NCI-H128 (cell line): Measurements from ENCODE around the gene SLC4A8.
"Not testable (repeated sequence)": the region's sequence is repeated elsewhere in the genome, so short reads cannot be mapped to it uniquely, and the experiment has no call there.

Experiments used
- DNase-seq: peaks from one replicate; lab custom pipeline; 2025; ENCODE audit not compliant: unreplicated experiment; lab: John Stamatoyannopoulos, UW

The SLC4A8 gene

DNA sequence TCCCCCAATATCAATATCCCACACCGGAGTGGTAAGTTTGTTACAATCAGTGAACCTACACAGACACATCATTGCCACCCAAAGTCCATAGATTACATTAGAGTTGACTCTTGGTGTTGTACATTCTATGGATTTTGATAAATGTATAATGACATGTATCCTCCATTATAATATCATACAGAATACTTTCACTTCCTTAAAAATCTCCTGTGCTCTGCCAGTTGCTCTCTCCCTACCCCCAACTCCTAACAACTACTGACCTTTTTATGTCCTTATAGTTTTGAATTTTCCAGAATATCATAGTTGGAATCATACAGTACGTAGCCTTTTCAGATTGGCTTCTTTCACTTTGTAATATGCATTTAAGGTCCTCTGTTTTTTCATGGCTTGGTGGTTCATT is 48.4 kb downstream of the SLC4A8 start:
- no peak for DNase-seq

GRCh38 chr12:51473947-51474346 is 49.3 kb downstream of the SLC4A8 start:
- DNase-seq = no peak

- DNase-seq = no peak
Observed at GRCh38 chr12:51475543-51475942, 50.9 kb downstream of the SLC4A8 start.

- no peak for DNase-seq
Observed at GRCh38 chr12:51480978-51481377, 56.3 kb downstream of the SLC4A8 start.

- no peak for DNase-seq
Observed at GRCh38 chr12:51482929-51483697, 58.5 kb downstream of the SLC4A8 start.

DNA sequence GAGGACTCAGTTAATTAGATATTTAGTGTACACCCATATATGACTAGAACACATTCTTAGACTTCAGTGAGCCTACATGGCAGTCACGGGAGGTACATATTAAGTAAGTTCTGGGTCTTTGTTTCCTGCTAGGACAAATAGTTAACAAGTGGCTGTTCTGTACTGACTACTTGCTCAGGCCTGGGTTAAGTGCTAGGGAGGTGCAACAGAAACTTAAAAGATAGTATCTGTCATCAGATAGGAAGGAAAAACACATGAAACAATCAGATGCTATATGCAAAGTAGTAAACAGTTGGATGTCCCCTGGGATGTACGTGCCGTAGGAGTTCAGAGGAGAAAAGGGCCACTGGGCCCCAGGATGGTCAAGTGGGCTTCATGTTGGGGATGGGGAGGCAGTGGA is 59.5 kb downstream of the SLC4A8 start:
- no peak for DNase-seq

- DNase-seq = no peak
Observed at GRCh38 chr12:51488281-51488680, 63.6 kb downstream of the SLC4A8 start.

GRCh38 chr12:51493281-51493680 is 68.7 kb downstream of the SLC4A8 start:
- no peak for DNase-seq

GRCh38 chr12:51496895-51497294 is 72.3 kb downstream of the SLC4A8 start:
- DNase-seq = no peak

DNA sequence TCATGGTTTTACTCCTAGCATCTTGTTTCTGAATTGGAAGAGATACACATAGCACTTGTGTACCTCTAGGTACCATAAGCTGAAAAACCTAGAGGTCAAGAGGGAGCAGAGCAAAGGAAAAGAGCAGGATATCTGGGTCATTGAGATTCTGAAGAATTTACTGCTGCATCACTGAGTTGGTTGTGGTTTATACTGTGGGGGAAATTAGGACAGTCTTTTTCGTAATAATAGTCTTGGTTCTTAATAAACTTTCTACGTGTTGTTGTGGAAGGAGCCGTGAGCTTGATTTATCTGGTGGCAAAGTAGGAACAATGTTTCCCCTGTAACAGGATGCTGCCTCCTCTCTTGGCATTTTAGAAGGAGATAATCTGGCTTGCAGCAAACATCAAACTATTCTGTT is 80.2 kb downstream of the SLC4A8 start:
- no peak for DNase-seq

- DNase-seq = no peak
Observed at GRCh38 chr12:51505360-51506105, 80.9 kb downstream of the SLC4A8 start.

DNA sequence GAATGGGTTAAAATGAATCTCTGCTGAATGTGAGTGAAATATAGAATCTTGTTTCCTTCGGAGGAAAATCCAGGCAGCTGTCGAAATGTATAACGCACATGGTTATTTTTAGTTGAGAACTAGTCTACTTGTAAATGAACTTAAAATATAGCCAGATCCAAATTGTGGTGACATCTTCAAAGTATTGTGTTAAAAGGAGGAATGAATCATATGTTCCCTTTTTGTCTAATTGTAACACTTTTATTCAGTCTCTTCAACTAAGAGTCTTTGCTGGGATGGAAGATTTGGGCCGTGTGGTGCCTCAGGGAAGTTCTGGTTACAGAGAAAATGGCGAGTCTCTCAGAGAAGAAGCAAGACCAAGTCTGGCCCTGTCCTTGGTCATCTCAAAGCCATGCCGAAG is 82.5 kb downstream of the SLC4A8 start:
- DNase-seq = no peak

GRCh38 chr12:51508285-51508684 is 83.7 kb downstream of the SLC4A8 start:
- no peak for DNase-seq

- no peak for DNase-seq
Observed at GRCh38 chr12:51511546-51512260, 87.1 kb downstream of the SLC4A8 start.

- DNase-seq = no peak
Observed at GRCh38 chr12:51512438-51512837, 87.8 kb downstream of the SLC4A8 start.

GRCh38 chr12:51515037-51515436 is 90.4 kb downstream of the SLC4A8 start:
- DNase-seq = not testable (repeated sequence)

DNA sequence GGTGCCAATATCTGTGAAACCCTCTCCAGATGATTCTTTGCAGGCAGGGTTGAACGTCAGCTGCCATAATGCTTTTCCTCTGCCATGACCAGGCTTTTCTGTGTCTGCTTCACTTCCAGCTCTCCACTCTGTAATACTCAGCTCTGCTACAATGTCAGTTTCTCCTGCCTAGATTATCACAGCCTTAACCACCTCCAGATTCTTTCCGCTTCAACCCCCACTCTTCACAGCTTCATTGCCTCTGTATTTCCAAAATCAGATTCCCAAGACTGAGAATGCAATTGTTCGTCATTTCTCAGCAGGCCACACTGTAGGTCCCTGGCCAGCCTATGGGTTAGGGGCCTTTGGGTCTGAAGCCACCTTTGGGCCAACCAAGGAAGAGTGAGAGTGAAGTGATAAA is 92.7 kb downstream of the SLC4A8 start:
- DNase-seq = no peak

DNA sequence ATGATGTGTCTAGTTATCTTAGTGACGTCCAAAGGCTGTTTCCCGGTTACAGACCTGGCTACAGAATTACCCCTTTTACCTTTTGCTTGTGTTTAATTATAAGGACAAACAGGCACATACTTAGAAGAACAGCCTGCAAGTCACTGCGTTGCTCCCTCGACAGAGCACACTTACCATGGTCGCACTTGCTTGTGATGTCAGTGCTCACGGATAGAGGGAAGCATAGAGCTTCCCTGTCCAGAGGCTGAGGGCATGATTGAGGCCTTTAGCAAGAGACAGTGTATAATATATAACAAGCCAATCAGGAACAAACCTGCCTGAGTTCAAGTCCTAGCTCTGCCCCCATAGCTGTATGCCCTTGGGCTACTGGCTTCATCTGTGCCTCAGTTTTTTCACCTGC is 93.2 kb downstream of the SLC4A8 start:
- DNase-seq = no peak

DNA sequence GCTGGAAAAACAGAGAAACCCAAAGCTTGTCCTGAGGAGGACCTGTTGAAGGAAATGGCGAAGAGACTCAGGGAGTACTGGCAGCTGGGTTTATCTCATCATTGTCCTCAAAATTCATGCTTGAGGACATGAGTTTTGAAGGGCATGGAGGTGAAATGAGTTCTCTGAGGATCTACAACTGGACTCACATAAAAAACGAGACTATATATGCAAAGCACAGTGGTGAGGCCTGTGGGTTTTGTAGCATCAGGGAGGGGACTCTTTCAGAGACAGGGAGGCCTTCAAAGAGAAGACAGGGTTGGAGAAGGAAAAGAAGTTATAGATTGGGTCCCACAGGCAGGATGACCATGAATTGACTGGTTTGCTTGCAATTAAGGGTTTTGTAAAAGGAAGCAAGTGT is 95.1 kb downstream of the SLC4A8 start:
- DNase-seq = no peak

DNA sequence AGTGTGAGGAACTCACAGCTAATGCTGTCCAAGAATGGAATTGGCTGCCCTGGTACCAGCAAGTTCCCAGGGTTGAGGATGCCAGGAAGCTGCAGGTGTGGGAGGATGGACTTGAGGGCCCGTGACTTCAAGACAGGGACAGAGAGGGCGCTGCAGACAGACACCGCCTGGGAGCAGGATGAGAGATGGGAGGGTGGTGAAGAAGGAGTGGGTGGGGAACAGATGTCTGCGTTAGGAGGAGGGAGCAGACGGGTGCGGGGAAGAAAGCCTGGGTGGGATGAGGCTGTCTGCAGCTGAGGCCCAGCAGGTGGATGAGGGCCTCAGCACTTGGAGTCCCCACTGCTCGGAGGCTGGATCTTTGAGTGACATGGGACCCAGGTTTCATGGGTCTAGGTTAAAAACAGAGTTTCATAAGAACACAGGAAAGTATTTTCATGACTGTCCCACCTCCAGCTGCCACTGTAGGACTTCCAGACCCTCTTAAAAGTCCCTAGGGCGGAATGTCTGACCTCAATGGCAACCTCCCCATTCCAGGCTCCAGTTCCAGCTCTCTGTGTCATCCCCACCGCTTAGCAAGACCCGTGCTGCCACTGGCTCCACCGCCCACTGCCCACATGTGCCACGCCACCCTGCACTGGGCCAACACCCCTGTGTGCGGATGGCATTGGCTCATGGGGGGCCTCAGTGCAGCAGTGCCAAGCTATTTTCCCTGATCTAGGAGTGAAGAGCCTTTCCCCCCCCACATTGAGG is 96.1 kb downstream of the SLC4A8 start:
- no peak for DNase-seq

DNA sequence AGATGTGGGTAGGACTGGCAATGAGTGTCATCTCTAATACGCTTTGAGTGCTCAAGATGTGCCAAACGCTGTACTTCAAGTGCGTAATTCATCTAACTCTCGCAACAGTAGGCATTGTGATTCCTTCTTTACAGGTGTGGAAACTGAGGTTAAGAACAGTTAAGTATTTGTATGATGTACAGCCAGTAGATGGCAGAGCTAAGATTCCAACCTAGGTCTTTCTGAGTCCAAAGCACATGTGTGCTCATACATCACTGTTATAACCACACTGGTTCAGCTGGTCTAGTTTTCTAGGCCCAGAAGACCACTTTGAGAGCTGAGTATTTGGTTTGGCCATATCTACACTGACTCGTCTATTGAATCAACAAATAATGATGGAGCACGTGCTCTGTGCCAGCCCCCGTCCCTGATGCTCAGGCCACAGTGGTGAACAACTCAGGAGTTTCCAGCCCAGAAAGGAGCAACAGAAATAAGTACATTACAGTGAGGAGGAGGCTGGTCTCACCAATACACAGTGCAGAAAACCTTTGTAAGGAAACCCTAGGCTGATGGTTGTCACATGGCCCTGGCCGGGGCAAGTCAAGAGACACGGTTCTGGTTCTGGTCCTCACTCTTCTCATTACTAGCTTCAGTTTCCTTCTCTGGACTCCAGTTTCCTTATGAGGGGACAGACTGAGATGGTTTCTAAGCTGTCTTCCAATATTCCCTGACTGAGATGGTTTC is 97.1 kb downstream of the SLC4A8 start:
- no peak for DNase-seq
